Activated CD8-positive, alpha-beta T cell treated with anti-CD3 and anti-CD28 coated beads, Interleukin-2, amount 10 ng/mL, durations not matched to agents 7 days and 5 days (primary cell): ENCODE measurements around the gene CLCN1. TPM values are rescaled to one million over a fixed set of nuclear protein-coding genes. Genes with fewer than 3 reads are reported as not detected.

Experiments
- ATAC-seq: fragments of 150-1000 bp; cut with Tn5 transposase; one replicate; pipeline ENCODE4 v1.10.0; 2021; ENCODE audit warnings: moderate library complexity
- CTCF ChIA-PET: fragments of 350-600 bp; sonication (Branson Sonifier 250); formaldehyde crosslinking; loops from one replicate; lab custom pipeline; 2021; ENCODE audit warnings: antibody characterized with exemption; lab: Charles Lee
- POLR2A ChIA-PET: fragments of 350-600 bp; sonication (Branson Sonifier 250); formaldehyde crosslinking; loops from one replicate; lab custom pipeline; 2021; ENCODE audit warnings: antibody characterized with exemption; lab: Charles Lee
- DNase-seq: peaks from one replicate; pipeline ENCODE4 v3.0.0-alpha.2; 2020
- H3K27ac Mint-ChIP-seq: one replicate; pipeline ENCODE4 v1.8.0; 2021; ENCODE audit warnings: mild to moderate bottlenecking, mixed read lengths
- H3K27me3 Mint-ChIP-seq: one replicate; pipeline ENCODE4 v1.8.0; 2021; ENCODE audit warnings: low read depth, mixed read lengths
- H3K36me3 Mint-ChIP-seq: one replicate; pipeline ENCODE4 v1.8.0; 2021; ENCODE audit warnings: low read depth, mixed read lengths
- H3K4me1 Mint-ChIP-seq: one replicate; pipeline ENCODE4 v1.8.0; 2021; ENCODE audit warnings: low read depth, mixed read lengths
- H3K4me3 Mint-ChIP-seq: one replicate; pipeline ENCODE4 v1.8.0; 2021; ENCODE audit warnings: mild to moderate bottlenecking, mixed read lengths
- H3K9me3 Mint-ChIP-seq: one replicate; pipeline ENCODE4 v1.8.0; 2022; ENCODE audit warnings: mixed read lengths; ENCODE audit not compliant: insufficient read depth
- total RNA-seq, 2 experiments: library from RNA; stranded (reverse); gene quantifications; one replicate each; pipeline ENCODE4 v1.2.3, GENCODE V29; 2021

Gene CLCN1
- total RNA-seq, 2 experiments from 2014 or later = 0.13 TPM; not detected in 1

DNA sequence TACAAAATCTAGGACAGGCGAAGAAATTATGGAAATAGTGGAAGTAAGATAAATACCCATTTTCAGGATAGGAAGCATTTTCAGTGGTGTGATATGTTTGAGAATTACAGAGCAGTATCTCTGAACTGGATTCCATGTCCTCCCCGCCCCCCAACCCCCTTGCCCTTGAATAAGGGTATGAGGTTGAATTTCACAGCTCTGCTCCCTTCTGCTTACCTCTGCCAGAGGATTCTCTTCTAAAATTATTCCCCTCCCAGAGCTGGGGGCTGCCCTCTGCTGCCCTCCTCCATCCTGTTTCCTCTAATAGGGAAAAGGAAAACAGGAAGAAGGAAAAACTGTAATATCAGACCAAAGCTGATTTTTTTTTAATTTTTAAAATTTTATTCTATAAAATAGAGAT, 7.3 kb upstream of the CLCN1 start:
- peaks cover 82% of the 10 kb centered on the region for H3K36me3 Mint-ChIP-seq
- CTCF ChIA-PET = interaction anchor here (0.9 to 3.8 kb wide), 5 partner anchors 9 to 108 kb away, joined by 5 to 41 read pairs (median 16); no protein-coding TSS in a partner anchor
- no peak overlapping the region for H3K4me3 Mint-ChIP-seq
- H3K27ac Mint-ChIP-seq = peak overlapping the region; percentile 22
- peaks cover 62% of the 10 kb centered on the region for H3K4me1 Mint-ChIP-seq
- H3K9me3 Mint-ChIP-seq = no peaks in the 10 kb centered on the region
- POLR2A ChIA-PET = interaction anchor here (1.1 to 1.3 kb wide), 3 partner anchors 17 to 501 kb away, joined by 3 to 4 read pairs (median 3); no protein-coding TSS in a partner anchor
- ATAC-seq = no peak
- no peak for DNase-seq
- H3K27me3 Mint-ChIP-seq = no peaks in the 10 kb centered on the region

DNA sequence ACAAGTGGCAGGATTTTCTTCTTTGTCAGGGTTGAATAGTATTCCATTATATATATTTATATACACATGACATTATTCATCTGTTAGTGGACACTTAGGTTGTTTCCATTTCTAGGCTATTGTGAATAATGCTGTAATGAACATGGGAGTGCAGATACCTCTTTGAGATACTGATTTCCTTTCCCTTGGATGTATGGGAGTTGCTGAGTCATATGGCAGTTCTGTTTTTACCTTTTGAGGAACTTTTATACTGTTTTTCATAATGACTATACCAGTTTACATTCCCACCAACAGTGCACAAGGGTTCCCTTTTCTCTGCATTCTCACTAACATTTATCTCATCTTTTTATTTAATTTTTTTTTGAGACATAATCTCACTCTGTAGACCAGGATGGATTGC, 1.8 kb upstream of the CLCN1 start:
- POLR2A ChIA-PET = no interaction called here
- Mint-ChIP-seq H3K9me3 (no peaks in the 10 kb centered on the region), H3K4me3 (no peak overlapping the region), H3K4me1 (peaks cover 27% of the 10 kb centered on the region), H3K36me3 (peaks cover 32% of the 10 kb centered on the region), H3K27me3 (peaks cover 2% of the 10 kb centered on the region), H3K27ac (no peak overlapping the region)
- ATAC-seq (no peak), DNase-seq (no peak)
- CTCF ChIA-PET = no interaction called here

- Mint-ChIP-seq H3K27me3 (peaks cover 5% of the 10 kb centered on the region), H3K27ac (no peak overlapping the region), H3K36me3 (peaks cover 13% of the 10 kb centered on the region), H3K4me3 (no peak overlapping the region), H3K9me3 (no peaks in the 10 kb centered on the region), H3K4me1 (peaks cover 9% of the 10 kb centered on the region)
- DNase-seq (no peak), ATAC-seq (no peak)
- POLR2A ChIA-PET = no interaction called here
- CTCF ChIA-PET = interaction anchor here (0.5 to 1.9 kb wide), 4 partner anchors 17 to 101 kb away, joined by 3 to 6 read pairs (median 4); no protein-coding TSS in a partner anchor
Measured at GRCh38 chr7:143316492-143316891, 581 bp downstream of the CLCN1 start.

GRCh38 chr7:143318661-143319060, 2.8 kb downstream of the CLCN1 start:
- ATAC-seq = no peak
- H3K4me1 Mint-ChIP-seq = peaks cover 3% of the 10 kb centered on the region
- peaks cover 5% of the 10 kb centered on the region for H3K27me3 Mint-ChIP-seq
- POLR2A ChIA-PET = interaction anchor here (0.7 kb wide), 1 partner anchor 27 kb away, joined by 3 read pairs; no protein-coding TSS in a partner anchor
- H3K4me3 Mint-ChIP-seq = no peak overlapping the region
- no peak overlapping the region for H3K27ac Mint-ChIP-seq
- no peaks in the 10 kb centered on the region for H3K9me3 Mint-ChIP-seq
- DNase-seq = no peak
- CTCF ChIA-PET = interaction anchor here (1.2 kb wide), 1 partner anchor 78 kb away, joined by 3 read pairs; no protein-coding TSS in a partner anchor
- peaks cover 3% of the 10 kb centered on the region for H3K36me3 Mint-ChIP-seq

GRCh38 chr7:143320620-143321019, 4.7 kb downstream of the CLCN1 start:
- peaks cover 11% of the 10 kb centered on the region for H3K4me1 Mint-ChIP-seq
- ATAC-seq = no peak

DNA sequence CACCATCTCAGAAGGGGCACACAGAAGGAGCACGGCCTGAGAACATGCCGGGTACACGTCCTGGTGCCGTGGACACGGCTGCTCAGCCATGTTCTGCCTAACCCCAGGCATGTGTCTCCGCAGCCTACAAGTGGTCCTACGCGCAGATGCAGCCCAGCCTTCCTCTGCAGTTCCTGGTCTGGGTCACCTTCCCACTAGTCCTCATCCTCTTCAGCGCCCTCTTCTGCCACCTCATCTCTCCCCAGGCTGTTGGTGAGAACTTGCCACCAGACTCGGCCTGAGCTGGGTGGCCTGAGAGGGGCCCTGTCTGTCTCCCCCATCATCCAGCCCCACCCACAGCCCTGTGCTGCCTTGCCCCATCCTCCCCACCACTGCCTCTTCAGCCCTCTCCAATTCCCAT, 5.3 kb downstream of the CLCN1 start:
- peaks cover 5% of the 10 kb centered on the region for H3K27me3 Mint-ChIP-seq
- H3K4me1 Mint-ChIP-seq = peaks cover 13% of the 10 kb centered on the region
- ChIA-PET POLR2A (no interaction called here), CTCF (no interaction called here)
- no peaks in the 10 kb centered on the region for H3K9me3 Mint-ChIP-seq
- H3K36me3 Mint-ChIP-seq = no peaks in the 10 kb centered on the region
- DNase-seq (no peak), ATAC-seq (no peak)
- H3K4me3 Mint-ChIP-seq = no peak overlapping the region
- H3K27ac Mint-ChIP-seq = peak overlapping the region; percentile 11

More at GRCh38 chr7:143320620-143321019, 4.7 kb downstream of the CLCN1 start:
- H3K9me3 Mint-ChIP-seq = no peaks in the 10 kb centered on the region
- no peak overlapping the region for H3K4me3 Mint-ChIP-seq
- H3K36me3 Mint-ChIP-seq = no peaks in the 10 kb centered on the region
- POLR2A ChIA-PET = no interaction called here
- no peak overlapping the region for H3K27ac Mint-ChIP-seq
- CTCF ChIA-PET = interaction anchor here (1.1 kb wide), 1 partner anchor 59 kb away, joined by 3 read pairs; no protein-coding TSS in a partner anchor
- DNase-seq = no peak
- peaks cover 5% of the 10 kb centered on the region for H3K27me3 Mint-ChIP-seq

GRCh38 chr7:143321734-143322133, 5.8 kb downstream of the CLCN1 start:
- peak overlapping the region; percentile 11 for H3K27ac Mint-ChIP-seq
- CTCF ChIA-PET = no interaction called here
- no peak overlapping the region for H3K4me3 Mint-ChIP-seq
- DNase-seq (no peak), ATAC-seq (no peak)
- H3K9me3 Mint-ChIP-seq = no peaks in the 10 kb centered on the region
- no peaks in the 10 kb centered on the region for H3K36me3 Mint-ChIP-seq
- POLR2A ChIA-PET = no interaction called here
- H3K4me1 Mint-ChIP-seq = peaks cover 13% of the 10 kb centered on the region
- H3K27me3 Mint-ChIP-seq = peaks cover 5% of the 10 kb centered on the region

DNA sequence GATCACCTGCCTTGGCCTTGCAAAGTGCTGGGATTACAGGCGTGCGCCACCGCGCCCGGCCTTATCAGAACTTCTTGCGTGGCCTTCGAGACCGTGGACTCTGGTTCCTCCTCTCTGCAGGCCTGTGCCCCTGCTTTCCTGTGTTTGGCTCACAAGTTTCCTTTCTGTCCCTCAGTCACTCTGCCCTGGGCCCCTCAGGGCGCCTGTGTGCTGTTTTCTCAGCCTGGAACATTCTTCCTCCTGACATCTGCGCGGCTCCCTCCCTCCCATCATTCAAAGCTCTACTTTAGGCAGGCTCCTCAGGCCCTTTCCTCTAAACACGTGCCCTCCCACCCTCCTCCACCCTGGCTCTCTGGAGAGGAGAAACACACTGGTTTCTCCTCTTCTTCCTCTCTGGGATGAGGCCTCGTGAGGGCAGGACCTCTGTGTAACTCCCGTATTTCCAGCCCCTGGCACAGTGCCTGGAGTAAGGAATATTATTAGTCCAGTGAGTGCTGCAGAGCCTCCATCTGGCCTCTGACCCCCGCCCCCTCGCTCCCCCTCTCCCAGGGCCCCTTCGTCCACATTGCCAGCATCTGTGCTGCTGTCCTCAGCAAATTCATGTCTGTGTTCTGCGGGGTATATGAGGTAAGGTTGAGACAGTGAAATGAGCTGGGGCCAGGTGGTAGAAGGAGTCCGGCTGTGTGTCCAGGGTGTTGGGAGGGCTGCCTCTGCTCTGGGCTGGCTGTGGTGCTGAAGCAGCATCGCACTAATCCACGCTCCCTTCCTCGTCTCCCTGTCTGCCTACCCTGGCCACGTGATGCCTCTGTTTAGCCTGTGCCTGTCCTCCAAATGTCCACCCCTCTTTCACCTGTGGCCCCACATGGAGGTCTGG, 7.1 kb downstream of the CLCN1 start:
- Mint-ChIP-seq H3K27me3 (peaks cover 5% of the 10 kb centered on the region), H3K9me3 (no peaks in the 10 kb centered on the region), H3K4me1 (peaks cover 10% of the 10 kb centered on the region), H3K4me3 (no peak overlapping the region), H3K27ac (no peak overlapping the region), H3K36me3 (no peaks in the 10 kb centered on the region)
- ChIA-PET POLR2A (no interaction called here), CTCF (no interaction called here)
- no peak for DNase-seq
- ATAC-seq = no peak

- H3K4me1 Mint-ChIP-seq = peaks cover 10% of the 10 kb centered on the region
- DNase-seq (no peak), ATAC-seq (no peak)
- CTCF ChIA-PET = interaction anchor here (1.3 to 2.9 kb wide), 2 partner anchors 12 to 83 kb away, joined by 4 to 10 read pairs; no protein-coding TSS in a partner anchor
- no peak overlapping the region for H3K27ac Mint-ChIP-seq
- H3K36me3 Mint-ChIP-seq = no peaks in the 10 kb centered on the region
- H3K9me3 Mint-ChIP-seq = no peaks in the 10 kb centered on the region
- POLR2A ChIA-PET = no interaction called here
- no peak overlapping the region for H3K4me3 Mint-ChIP-seq
- H3K27me3 Mint-ChIP-seq = peaks cover 5% of the 10 kb centered on the region
Measured at GRCh38 chr7:143323653-143324052, 7.7 kb downstream of the CLCN1 start.

GRCh38 chr7:143325240-143325639, 9.3 kb downstream of the CLCN1 start:
- H3K27ac Mint-ChIP-seq = peak overlapping the region; percentile 36
- no peak for DNase-seq
- H3K4me3 Mint-ChIP-seq = no peak overlapping the region
- H3K36me3 Mint-ChIP-seq = no peaks in the 10 kb centered on the region
- ChIA-PET POLR2A (no interaction called here), CTCF (interaction anchor here (0.9 to 2.9 kb wide), 8 partner anchors 9 to 92 kb away, joined by 3 to 10 read pairs (median 3); no protein-coding TSS in a partner anchor)
- H3K27me3 Mint-ChIP-seq = no peaks in the 10 kb centered on the region
- H3K4me1 Mint-ChIP-seq = peaks cover 10% of the 10 kb centered on the region
- ATAC-seq = no peak
- H3K9me3 Mint-ChIP-seq = no peaks in the 10 kb centered on the region

GRCh38 chr7:143327903-143328302, 12.0 kb downstream of the CLCN1 start:
- POLR2A ChIA-PET = interaction anchor here (1.0 kb wide), 1 partner anchor 17 kb away, joined by 3 read pairs; no protein-coding TSS in a partner anchor
- no peaks in the 10 kb centered on the region for H3K27me3 Mint-ChIP-seq
- ATAC-seq (no peak), DNase-seq (no peak)
- CTCF ChIA-PET = interaction anchor here (0.7 to 2.5 kb wide), 4 partner anchors 17 to 113 kb away, joined by 3 to 9 read pairs (median 8); no protein-coding TSS in a partner anchor
- peaks cover 10% of the 10 kb centered on the region for H3K4me1 Mint-ChIP-seq
- no peaks in the 10 kb centered on the region for H3K9me3 Mint-ChIP-seq
- no peak overlapping the region for H3K4me3 Mint-ChIP-seq
- no peaks in the 10 kb centered on the region for H3K36me3 Mint-ChIP-seq
- H3K27ac Mint-ChIP-seq = no peak overlapping the region
